HG03521 (cell line): ENCODE data around the gene C9orf152.
"Not testable (repeated sequence)": the region's sequence is repeated elsewhere in the genome, so short reads cannot be mapped to it uniquely, and the experiment has no call there.

Source experiments
- ATAC-seq: cut with Tn5 transposase; IDR thresholded peaks from one replicate; pipeline ENCODE4 v1.9.1; 2021; ENCODE audit warnings: mild to moderate bottlenecking, moderate library complexity; ENCODE audit not compliant: unreplicated experiment

The C9orf152 gene

GRCh38 chr9:110214586-110215355 lies 6.8 kb upstream of the C9orf152 start:
- no peak for ATAC-seq

- no peak for ATAC-seq
Measured at GRCh38 chr9:110214090-110214489, 6.1 kb upstream of the C9orf152 start.

- ATAC-seq: no peak
Measured at GRCh38 chr9:110213413-110214044, 5.6 kb upstream of the C9orf152 start.

- ATAC-seq: no peak
Measured at GRCh38 chr9:110207071-110207641, 803 bp downstream of the C9orf152 start.

GRCh38 chr9:110206389-110206788 lies 1.6 kb downstream of the C9orf152 start:
- no peak for ATAC-seq

- ATAC-seq: not testable (repeated sequence)
Measured at GRCh38 chr9:110205612-110206011, 2.3 kb downstream of the C9orf152 start.

- ATAC-seq: no peak
Measured at GRCh38 chr9:110202232-110202631, 5.7 kb downstream of the C9orf152 start.

GRCh38 chr9:110199643-110200042 lies 8.3 kb downstream of the C9orf152 start:
- no peak for ATAC-seq

GRCh38 chr9:110198357-110198756 lies 9.6 kb downstream of the C9orf152 start:
- no peak for ATAC-seq

- no peak for ATAC-seq
Measured at GRCh38 chr9:110197330-110198187, 10.4 kb downstream of the C9orf152 start.

- not testable (repeated sequence) for ATAC-seq
Measured at GRCh38 chr9:110196084-110196499, 11.9 kb downstream of the C9orf152 start.

GRCh38 chr9:110192531-110193261 lies 15.3 kb downstream of the C9orf152 start:
- ATAC-seq: no peak

GRCh38 chr9:110191615-110192014 lies 16.3 kb downstream of the C9orf152 start:
- no peak for ATAC-seq

GRCh38 chr9:110189559-110190320 lies 18.2 kb downstream of the C9orf152 start:
- ATAC-seq: no peak

GRCh38 chr9:110188991-110189390 lies 19.0 kb downstream of the C9orf152 start:
- ATAC-seq: no peak

GRCh38 chr9:110188101-110188500 lies 19.9 kb downstream of the C9orf152 start:
- no peak for ATAC-seq

- no peak for ATAC-seq
Measured at GRCh38 chr9:110187126-110187525, 20.8 kb downstream of the C9orf152 start.

GRCh38 chr9:110186254-110186653 lies 21.7 kb downstream of the C9orf152 start:
- ATAC-seq: no peak

- ATAC-seq: no peak
Measured at GRCh38 chr9:110185806-110186205, 22.2 kb downstream of the C9orf152 start.
